ENCODE data around the gene ANKRD66. TPM values are rescaled to one million over a fixed set of nuclear protein-coding genes. Genes with fewer than 3 reads are reported as not detected.
"Not testable (repeated sequence)": the region's sequence is repeated elsewhere in the genome, so short reads cannot be mapped to it uniquely, and the experiment has no call there.

ANKRD66 gene
- total and polyA plus RNA-seq, 2 of the 4 experiments (the other 2 are of a cell fraction): not detected

DNA sequence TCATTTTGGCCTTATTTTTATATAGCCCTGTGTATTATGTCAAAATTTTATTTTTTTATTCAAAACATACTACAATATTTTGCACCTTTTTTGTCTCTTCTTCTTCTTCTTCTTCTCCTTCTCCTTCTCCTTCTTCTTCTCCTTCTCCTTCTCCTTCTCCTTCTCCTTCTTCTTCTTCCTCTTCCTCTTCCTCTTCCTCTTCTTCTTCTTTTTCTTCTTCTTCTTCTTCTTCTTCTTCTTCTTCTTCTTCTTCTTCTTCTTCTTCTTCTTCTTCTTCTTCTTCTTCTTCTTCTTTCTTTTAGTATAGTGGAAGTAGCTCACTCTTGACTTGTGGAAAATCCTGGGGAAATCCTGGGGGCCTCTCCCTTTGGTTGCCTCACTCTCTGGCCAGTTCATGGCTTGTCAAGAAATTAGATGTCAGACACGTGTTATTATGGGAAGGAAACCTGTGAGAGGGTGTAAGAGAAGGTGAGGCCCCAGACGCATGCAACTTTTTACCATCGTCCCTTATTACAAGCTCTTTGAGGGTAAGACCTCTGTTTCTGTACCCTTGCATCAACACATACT lies 2.5 kb upstream of the ANKRD66 start:
- H4K5ac ChIP-seq (ENCODE audit: low read depth, low read length); H3K9ac ChIP-seq (ENCODE audit: low read depth, low read length); H2AK9ac ChIP-seq (replicated peaks; ENCODE audit: low read depth, low read length, poor library complexity); H3K56ac ChIP-seq (ENCODE audit: extremely low read depth, insufficient read depth, low read length); H2BK5ac ChIP-seq (ENCODE audit: low read depth, low read length, poor library complexity, severe bottlenecking); CTCF ChIA-PET; H2BK120ac ChIP-seq (ENCODE audit: low read depth, low read length); H2AFZ ChIP-seq (replicated peaks; ENCODE audit: low read length, poor library complexity); H3K4ac ChIP-seq (ENCODE audit: low read depth, low read length); H3K23ac ChIP-seq (ENCODE audit: low read depth, low read length); H2AK5ac ChIP-seq (ENCODE audit: low read depth, low read length); intact Hi-C loops (cut with micrococcal nuclease); H3K27me3 ChIP-seq (ENCODE audit: control insufficient read depth, insufficient read depth, low read length); ATAC-seq (ENCODE audit: low read depth); H3K9me3 ChIP-seq (ENCODE audit: control insufficient read depth, insufficient read depth, low read length); H2BK15ac ChIP-seq (ENCODE audit: low read depth, low read length); H3K27ac ChIP-seq (ENCODE audit: insufficient read depth, low read length); dilution Hi-C loops (cut with HindIII; ENCODE audit: low sequenced_read_pairs, unreplicated experiment); H3K14ac ChIP-seq (replicated peaks; ENCODE audit: low read depth, low read length); H4K8ac ChIP-seq (ENCODE audit: low read depth in 2 of 2, low read length in 2 of 2); in situ Hi-C loops (cut with MboI; ENCODE audit: low sequenced_read_pairs); BruUV-seq (replicated peaks); H4K20me1 ChIP-seq (ENCODE audit: insufficient read depth, low read length); H3K4me3 ChIP-seq (ENCODE audit: insufficient read depth, low read depth, low read length); H3K36me3 ChIP-seq (ENCODE audit: control insufficient read depth, insufficient read depth, low read length); H3K4me2 ChIP-seq (ENCODE audit: low read depth, low read length); H3K18ac ChIP-seq (ENCODE audit: low read depth, low read length); POLR2A ChIA-PET (ENCODE audit: unreplicated experiment); H3K9me1 ChIP-seq (ENCODE audit: insufficient read depth, low read length); H2BK20ac ChIP-seq (ENCODE audit: low read depth, low read length); H4K91ac ChIP-seq (ENCODE audit: insufficient read depth, low read depth, low read length); DNase-seq; H3K79me1 ChIP-seq (ENCODE audit: low read depth in 1 of 2, low read length in 2 of 2); H3K4me1 ChIP-seq (ENCODE audit: control insufficient read depth, insufficient read depth, low read length): not testable (repeated sequence)
- WGBS, 2 experiments (ENCODE audit: extremely low coverage in 2 of 2, insufficient read length in 1 of 2): no CpG with 5 or more reads among the region's 3 CpGs
